Astrocyte (in vitro differentiated cells and primary cell): ENCODE data around the gene IL17B.

ENCODE experiments used
- CTCF ChIP-seq: IDR thresholded peaks from 2 replicates; pipeline ENCODE4 v1.5.1; 2011; ENCODE audit warnings: low read depth, mild to moderate bottlenecking, inconsistent platforms, low read length, moderate library complexity; ENCODE audit not compliant: insufficient read depth
- EZH2 ChIP-seq: IDR thresholded peaks from 2 replicates; pipeline ENCODE4 v1.6.1; 2012; ENCODE audit warnings: mild to moderate bottlenecking, low read length, inconsistent platforms; ENCODE audit not compliant: insufficient read depth

- TF ChIP-seq EZH2 (no peak), CTCF (no peak)
Measured at GRCh38 chr5:149363936-149364335, 15.2 kb downstream of the IL17B start.
